HepG2 (cell line): ENCODE measurements around the gene TWF1. TPM values are rescaled to one million over a fixed set of nuclear protein-coding genes. Genes with fewer than 3 reads are reported as not detected.

Experiments used
- BCL6 ChIP-seq: IDR thresholded peaks from 2 replicates; pipeline ENCODE4 v1.6.1; 2016; ENCODE audit warnings: missing genetic modification reagents, missing compliant biosample characterization
- BRCA1 ChIP-seq: sonication (generic); formaldehyde crosslinking; IDR thresholded peaks from 2 replicates; pipeline ENCODE4 v1.4.0; 2020; ENCODE audit warnings: missing genetic modification reagents
- CERS6 ChIP-seq: sonication (generic); formaldehyde crosslinking; IDR thresholded peaks from 2 replicates; pipeline ENCODE4 v1.5.0; 2020; ENCODE audit warnings: missing genetic modification reagents
- E2F2 ChIP-seq: sonication (generic); formaldehyde crosslinking; IDR thresholded peaks from 2 replicates; pipeline ENCODE4 v1.4.0; 2020; ENCODE audit warnings: missing genetic modification reagents, borderline replicate concordance
- NFIC ChIP-seq: IDR thresholded peaks from 2 replicates; pipeline ENCODE4 v1.6.1; 2012; ENCODE audit warnings: mild to moderate bottlenecking, low read length, inconsistent platforms
- NFKB2 ChIP-seq: sonication (generic); formaldehyde crosslinking; IDR thresholded peaks from 2 replicates; pipeline ENCODE4 v1.4.0; 2020; ENCODE audit warnings: missing genetic modification reagents, borderline replicate concordance
- PCBP1 ChIP-seq: fragments of 200-400 bp; formaldehyde crosslinking; IDR thresholded peaks from 2 replicates; pipeline ENCODE4 v1.6.1; 2017; ENCODE audit warnings: mild to moderate bottlenecking, low read depth, low read length, borderline replicate concordance
- POLR2A ChIP-seq, 2 experiments: IDR thresholded peaks; 2 replicates each; pipeline ENCODE4 v1.6.1; 2011; ENCODE audit warnings: low read depth in 2 of 2, low read length in 2 of 2, mild to moderate bottlenecking in 1 of 2, moderate library complexity in 1 of 2; ENCODE audit not compliant: insufficient read depth in 1 of 2
- RARG ChIP-seq: sonication (generic); formaldehyde crosslinking; IDR thresholded peaks from 2 replicates; pipeline ENCODE4 v1.4.0; 2020; ENCODE audit warnings: low read depth, mild to moderate bottlenecking, missing genetic modification reagents
- SP1 ChIP-seq, 2 experiments: fragments of 450-650 bp in 1 of 2; sonication (generic) in 1 of 2; formaldehyde crosslinking in 1 of 2; IDR thresholded peaks; 2 replicates each; pipeline versions ENCODE4 v1.4.0 to v1.6.1; 2016 to 2020; ENCODE audit warnings: missing genetic modification reagents in 1 of 2
- STAG1 ChIP-seq: sonication (generic); formaldehyde crosslinking; IDR thresholded peaks from 2 replicates; pipeline ENCODE4 v1.4.0; 2020; ENCODE audit warnings: missing genetic modification reagents
- YY1 ChIP-seq: IDR thresholded peaks from 2 replicates; pipeline ENCODE4 v1.6.1; 2011; ENCODE audit warnings: low read length, low read depth, moderate library complexity, mild to moderate bottlenecking; ENCODE audit not compliant: insufficient read depth, insufficient replicate concordance
- ZNF276 ChIP-seq: sonication (generic); formaldehyde crosslinking; IDR thresholded peaks from 2 replicates; pipeline ENCODE4 v1.4.0; 2020; ENCODE audit warnings: mild to moderate bottlenecking, low read depth, missing genetic modification reagents
- ZNF280D ChIP-seq: sonication (generic); formaldehyde crosslinking; IDR thresholded peaks from 2 replicates; pipeline ENCODE4 v1.5.1; 2020; ENCODE audit warnings: mild to moderate bottlenecking, missing genetic modification reagents
- ZNF337 ChIP-seq: sonication (generic); formaldehyde crosslinking; IDR thresholded peaks from 2 replicates; pipeline ENCODE4 v1.5.1; 2020; ENCODE audit warnings: missing genetic modification reagents, low read depth, mild to moderate bottlenecking, borderline replicate concordance
- ZNF343 ChIP-seq: sonication (generic); formaldehyde crosslinking; IDR thresholded peaks from 2 replicates; pipeline ENCODE4 v1.4.0; 2020; ENCODE audit warnings: mild to moderate bottlenecking, missing genetic modification reagents
- ZNF563 ChIP-seq: sonication (generic); formaldehyde crosslinking; IDR thresholded peaks from 2 replicates; pipeline ENCODE4 v1.8.0; 2022; ENCODE audit warnings: mild to moderate bottlenecking, moderate library complexity, missing genetic modification reagents
- ZNF724P ChIP-seq: sonication (generic); formaldehyde crosslinking; IDR thresholded peaks from 2 replicates; pipeline ENCODE4 v1.8.0; 2022; ENCODE audit warnings: missing genetic modification reagents, borderline replicate concordance
- ZNF772 ChIP-seq: sonication (generic); formaldehyde crosslinking; IDR thresholded peaks from 2 replicates; pipeline ENCODE4 v1.5.0; 2020; ENCODE audit warnings: mild to moderate bottlenecking, missing genetic modification reagents
- ZNF800 ChIP-seq: sonication (generic); formaldehyde crosslinking; IDR thresholded peaks from 2 replicates; pipeline ENCODE4 v1.4.0; 2020; ENCODE audit warnings: missing genetic modification reagents
- polyA plus RNA-seq, 8 experiments: library from polyadenylated mRNA; depleted of rRNA in 3 of 8; stranded (reverse) in 7 of 8; unstranded in 1 of 8; fragments of >200 nt; fragmentation: Illumina TruSeq in 4 of 8; extraction: Trizol in 4 of 8; gene quantifications; 2 replicates each; pipeline versions ENCODE4 v1.2.1 to v1.2.3, GENCODE V29; 2011 to 2016; ENCODE audit warnings: low read depth in 4 of 8, missing spikeins in 1 of 8, mixed read lengths in 1 of 8; ENCODE audit not compliant: insufficient read depth in 1 of 8
- total RNA-seq, 5 experiments: library from RNA; depleted of rRNA; stranded (reverse); fragments of >200 nt; fragmentation: Illumina TruSeq; extraction: Trizol; gene quantifications; 2 replicates each; pipeline ENCODE4 v1.2.3, GENCODE V29; 2016; ENCODE audit warnings: low read depth in 1 of 5

Gene TWF1
- total and polyA plus RNA-seq, 2 of the 13 experiments (the other 11 are each of a cell fraction or from before 2014, with no cell fraction given) = 32.3 to 85.5 TPM

GRCh38 chr12:43758728-43759563 is 47.2 kb downstream of the TWF1 start, which contains the start of the genes IRAK4 and PUS7L (continued):
- TF ChIP-seq ZNF563 (no peak), CERS6 (CRISPR knock-in tag) (no peak), ZNF772 (0 out of 2 replicates have a peak, but pooled peaks have one; percentile 24), POLR2A (IDR thresholded peaks at IDR 0.05; ENCODE audit: insufficient read depth in 1 of 2, low read depth in 2 of 2, low read length in 2 of 2) (peak; percentile 80 to 83), E2F2 (no peak), YY1 (peak; percentile 73), BCL6 (CRISPR knock-in tag) (no peak), ZNF337 (no peak), ZNF343 (no peak), NFIC (no peak), NFKB2 (CRISPR knock-in tag) (peak; percentile 59; the same call in 1 of the 2 replicates), PCBP1 (no peak), BRCA1 (CRISPR knock-in tag) (peak; percentile 33; the same call in 1 of the 2 replicates), SP1 (IDR thresholded peaks at IDR 0.05) (no peak), SP1 (CRISPR knock-in tag; IDR thresholded peaks at IDR 0.05) (peak; percentile 72), ZNF280D (CRISPR knock-in tag) (no peak), ZNF800 (CRISPR knock-in tag) (no peak), STAG1 (peak; percentile 4; the same call in 1 of the 2 replicates), RARG (no peak), ZNF276 (no peak), ZNF724P (no peak)
